BJ (cell line): Measurements from ENCODE around the gene ZNF281. TPM values are rescaled to one million over a fixed set of nuclear protein-coding genes. Genes with fewer than 3 reads are reported as not detected.

Experiments used
- CTCF ChIA-PET: fragments of 350-600 bp; formaldehyde crosslinking; extraction: SDS; loops from one replicate; lab custom pipeline; 2021; ENCODE audit warnings: antibody characterized with exemption, inconsistent platforms; lab: Yijun Ruan, JAX
- POLR2A ChIA-PET: fragments of 300-600 bp; sonication (Branson Sonifier 250); formaldehyde crosslinking; extraction: SDS; loops from one replicate; lab custom pipeline; 2021; ENCODE audit warnings: antibody characterized with exemption; lab: Charles Lee
- DNase-seq: peaks from one replicate; pipeline ENCODE4 v3.0.0-alpha.2; 2011; ENCODE audit warnings: low read depth
- H3K27me3 ChIP-seq: 2 replicates; pipeline ENCODE4 v1.6.0; 2011; ENCODE audit warnings: low read length; ENCODE audit not compliant: control insufficient read depth, insufficient read depth
- H3K36me3 ChIP-seq: 2 replicates; pipeline ENCODE4 v1.5.1; 2011; ENCODE audit warnings: low read length; ENCODE audit not compliant: control insufficient read depth, insufficient read depth
- H3K4me3 ChIP-seq: 2 replicates; pipeline ENCODE4 v1.5.1; 2011; ENCODE audit warnings: low read depth, mild to moderate bottlenecking, control low read depth, low read length
- CTCF ChIP-seq: IDR thresholded peaks from 2 replicates; pipeline ENCODE4 v1.5.1; 2011; ENCODE audit warnings: low read depth, mild to moderate bottlenecking, control low read depth, inconsistent platforms, low read length, moderate library complexity; ENCODE audit not compliant: insufficient read depth
- polyA plus RNA-seq: library from polyadenylated mRNA; depleted of rRNA; stranded (reverse); fragments of >200 nt; gene quantifications from 2 replicates; pipeline ENCODE4 v1.2.3, GENCODE V29; 2011

The ZNF281 gene
- polyA plus RNA-seq, 1 experiment: 13.5 TPM

GRCh38 chr1:200411406-200412257 is 1.8 kb upstream of the ZNF281 start:
- no peak for DNase-seq
- peaks cover 4% of the 10 kb centered on the region for H3K36me3 ChIP-seq
- no peak overlapping the region for H3K4me3 ChIP-seq
- ChIA-PET POLR2A (no interaction called here), CTCF (interaction anchor here (0.8 to 1.7 kb wide), 2 partner anchors 26 to 77 kb away, joined by 3 to 4 read pairs; no protein-coding TSS in a partner anchor)
- H3K27me3 ChIP-seq: no peaks in the 10 kb centered on the region
- TF ChIP-seq CTCF: no peak

GRCh38 chr1:200410566-200410878 is 686 bp upstream of the ZNF281 start:
- Histone ChIP-seq H3K27me3 (no peaks in the 10 kb centered on the region), H3K4me3 (no peak overlapping the region; the same call in 1 of the 2 replicates), H3K36me3 (peaks cover 4% of the 10 kb centered on the region)
- ChIA-PET CTCF (no interaction called here), POLR2A (no interaction called here)
- TF ChIP-seq CTCF: no peak
- DNase-seq: no peak

GRCh38 chr1:200409203-200409760 is 554 bp downstream of the ZNF281 start:
- Histone ChIP-seq H3K4me3 (peak overlapping the region; percentile 81), H3K27me3 (no peaks in the 10 kb centered on the region), H3K36me3 (peaks cover 5% of the 10 kb centered on the region)
- POLR2A ChIA-PET: interaction anchor here (0.6 kb wide), 1 partner anchor 27 kb away, joined by 3 read pairs; no protein-coding TSS in a partner anchor
- CTCF ChIA-PET: no interaction called here
- TF ChIP-seq CTCF: no peak
- no peak for DNase-seq

GRCh38 chr1:200406161-200406797 is 3.6 kb downstream of the ZNF281 start:
- ChIA-PET POLR2A (interaction anchor here (0.7 kb wide), 1 partner anchor 82 kb away, joined by 5 read pairs; no protein-coding TSS in a partner anchor), CTCF (no interaction called here)
- Histone ChIP-seq H3K4me3 (no peak overlapping the region), H3K36me3 (peaks cover 5% of the 10 kb centered on the region), H3K27me3 (no peaks in the 10 kb centered on the region)
- TF ChIP-seq CTCF: no peak
- DNase-seq: no peak

- ChIA-PET CTCF (interaction anchor here (0.6 kb wide), 2 partner anchors 65 to 126 kb away, joined by 3 read pairs; no protein-coding TSS in a partner anchor), POLR2A (interaction anchor here (0.7 kb wide), 1 partner anchor 345 kb away, joined by 3 read pairs; no protein-coding TSS in a partner anchor)
- Histone ChIP-seq H3K36me3 (peaks cover 5% of the 10 kb centered on the region), H3K27me3 (no peaks in the 10 kb centered on the region), H3K4me3 (no peak overlapping the region)
- DNase-seq: no peak
- TF ChIP-seq CTCF: no peak
Measured at GRCh38 chr1:200405264-200405663, 4.6 kb downstream of the ZNF281 start.
